ENCODE measurements around the gene MYG1. TPM values are rescaled to one million over a fixed set of nuclear protein-coding genes. Genes with fewer than 3 reads are reported as not detected.

The MYG1 gene
- total RNA-seq, 2 donors from 2014 or later: 23.4 to 49.4 TPM

DNA sequence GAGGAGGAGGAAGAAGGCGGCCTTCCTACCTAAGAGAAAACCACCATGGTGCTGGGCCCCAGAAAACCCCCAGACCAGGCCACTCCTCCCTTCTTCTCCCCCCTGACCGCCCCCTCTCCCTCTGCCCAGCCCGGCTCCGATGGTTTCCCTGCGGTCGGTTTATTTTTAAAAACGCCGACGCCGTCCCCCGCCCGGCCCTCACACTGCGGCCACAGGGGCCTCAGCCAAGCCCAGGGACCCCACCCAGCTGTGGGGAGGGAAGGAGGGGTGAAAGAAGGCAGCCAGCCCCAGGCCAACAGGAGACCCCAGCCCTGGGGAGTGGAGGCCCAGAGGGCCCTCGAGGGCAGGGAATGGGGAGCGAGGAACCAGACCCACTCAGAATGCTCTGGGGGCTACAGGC, 33.2 kb downstream of the MYG1 start:
- DNase-seq (ENCODE audit: low spot score) (no peak), ATAC-seq (ENCODE audit: insufficient number of reproducible peaks, low FRiP score, low read depth) (no peak)
- Histone ChIP-seq H3K4me1 (ENCODE audit: control insufficient read depth in 1 of 2, low read depth in 2 of 2) (no peaks in the 10 kb centered on the region), H3K9me3 (no peaks in the 10 kb centered on the region), H3K27ac (no peak overlapping the region), H3K4me3 (no peak overlapping the region), H3K36me3 (no peaks in the 10 kb centered on the region), H3K27me3 (replicated peaks; ENCODE audit: insufficient read depth) (no peaks in the 10 kb centered on the region)
- TF ChIP-seq, protein P1, sequence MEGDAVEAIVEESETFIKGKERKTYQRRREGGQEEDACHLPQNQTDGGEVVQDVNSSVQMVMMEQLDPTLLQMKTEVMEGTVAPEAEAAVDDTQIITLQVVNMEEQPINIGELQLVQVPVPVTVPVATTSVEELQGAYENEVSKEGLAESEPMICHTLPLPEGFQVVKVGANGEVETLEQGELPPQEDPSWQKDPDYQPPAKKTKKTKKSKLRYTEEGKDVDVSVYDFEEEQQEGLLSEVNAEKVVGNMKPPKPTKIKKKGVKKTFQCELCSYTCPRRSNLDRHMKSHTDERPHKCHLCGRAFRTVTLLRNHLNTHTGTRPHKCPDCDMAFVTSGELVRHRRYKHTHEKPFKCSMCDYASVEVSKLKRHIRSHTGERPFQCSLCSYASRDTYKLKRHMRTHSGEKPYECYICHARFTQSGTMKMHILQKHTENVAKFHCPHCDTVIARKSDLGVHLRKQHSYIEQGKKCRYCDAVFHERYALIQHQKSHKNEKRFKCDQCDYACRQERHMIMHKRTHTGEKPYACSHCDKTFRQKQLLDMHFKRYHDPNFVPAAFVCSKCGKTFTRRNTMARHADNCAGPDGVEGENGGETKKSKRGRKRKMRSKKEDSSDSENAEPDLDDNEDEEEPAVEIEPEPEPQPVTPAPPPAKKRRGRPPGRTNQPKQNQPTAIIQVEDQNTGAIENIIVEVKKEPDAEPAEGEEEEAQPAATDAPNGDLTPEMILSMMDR (IDR thresholded peaks at IDR 0.05): no peak

DNA sequence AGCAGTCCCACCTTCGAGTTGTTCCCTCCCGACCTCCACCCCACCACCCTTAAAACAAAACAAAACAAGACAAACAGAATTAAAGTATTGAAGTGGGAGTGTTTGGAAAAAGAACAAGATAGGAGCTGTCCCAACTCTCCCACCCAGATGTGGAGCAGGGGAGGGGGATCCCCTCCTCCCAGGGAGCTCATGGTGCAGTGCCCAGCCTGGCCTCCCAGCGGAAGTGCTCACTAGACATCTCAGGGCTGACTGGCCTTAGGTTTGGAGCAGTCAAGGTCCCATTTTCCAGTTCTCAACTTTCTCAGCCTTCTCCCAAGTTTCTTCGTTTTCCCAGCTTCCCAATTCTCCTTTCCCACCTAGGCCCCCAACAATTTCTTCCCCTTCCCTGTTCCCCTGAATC, 33.8 kb downstream of the MYG1 start:
- TF ChIP-seq, protein P1 (IDR thresholded peaks at IDR 0.05): no peak
- ATAC-seq (ENCODE audit: insufficient number of reproducible peaks, low FRiP score, low read depth) (no peak), DNase-seq (ENCODE audit: low spot score) (no peak)
- H3K4me1 ChIP-seq (ENCODE audit: control insufficient read depth in 1 of 2, low read depth in 2 of 2): no peaks in the 10 kb centered on the region
- no peaks in the 10 kb centered on the region for H3K36me3 ChIP-seq
- no peaks in the 10 kb centered on the region for H3K9me3 ChIP-seq
- no peak overlapping the region for H3K4me3 ChIP-seq
- H3K27me3 ChIP-seq (replicated peaks; ENCODE audit: insufficient read depth): no peaks in the 10 kb centered on the region
- no peak overlapping the region for H3K27ac ChIP-seq

DNA sequence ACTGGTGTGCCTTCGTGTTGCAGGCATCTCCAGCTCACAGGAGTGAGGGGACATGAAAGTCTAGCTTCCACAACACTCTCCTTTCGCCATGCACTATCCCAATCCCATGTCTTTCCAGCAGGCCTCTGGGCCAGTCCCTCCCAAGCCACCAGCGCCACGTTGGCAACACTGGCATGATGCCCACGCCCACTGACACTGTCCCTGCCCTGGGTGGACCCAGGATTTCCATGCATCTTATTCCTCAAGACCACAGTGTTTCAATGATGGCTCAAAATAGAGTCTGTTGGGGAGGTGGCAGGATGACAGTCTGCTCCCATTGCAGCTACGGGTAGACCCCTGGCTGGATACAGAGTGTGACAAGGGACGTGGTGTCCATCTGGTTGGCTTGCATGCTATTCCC, 34.4 kb downstream of the MYG1 start:
- H3K27me3 ChIP-seq (replicated peaks; ENCODE audit: insufficient read depth): no peaks in the 10 kb centered on the region
- H3K4me3 ChIP-seq: no peak overlapping the region
- no peaks in the 10 kb centered on the region for H3K9me3 ChIP-seq
- H3K36me3 ChIP-seq: no peaks in the 10 kb centered on the region
- ATAC-seq (ENCODE audit: insufficient number of reproducible peaks, low FRiP score, low read depth) (no peak), DNase-seq (ENCODE audit: low spot score) (no peak)
- H3K4me1 ChIP-seq (ENCODE audit: control insufficient read depth in 1 of 2, low read depth in 2 of 2): no peaks in the 10 kb centered on the region
- TF ChIP-seq, protein P1 (IDR thresholded peaks at IDR 0.05): no peak
- H3K27ac ChIP-seq: no peak overlapping the region

DNA sequence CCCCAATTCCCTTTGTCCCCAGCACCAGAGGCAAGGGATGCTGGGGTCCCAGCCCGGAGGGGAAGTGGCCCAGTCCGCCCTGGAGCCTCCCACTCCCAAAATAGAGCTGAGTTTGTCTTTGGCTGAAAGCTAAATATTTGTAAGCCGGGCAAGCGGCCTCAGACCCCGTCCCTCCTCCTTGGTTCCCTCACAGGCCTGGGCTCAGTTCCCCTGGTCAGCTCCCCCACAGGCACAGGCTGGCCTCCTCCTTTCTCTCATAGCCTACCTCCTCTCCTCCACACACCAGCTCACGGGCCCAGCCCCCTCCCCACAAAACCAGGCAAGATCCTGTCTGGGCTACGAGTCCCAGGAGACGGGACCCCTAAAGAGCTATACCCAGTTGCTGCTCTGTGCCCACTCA, 35.3 kb downstream of the MYG1 start:
- no peaks in the 10 kb centered on the region for H3K36me3 ChIP-seq
- TF ChIP-seq, protein P1 (IDR thresholded peaks at IDR 0.05): no peak
- H3K4me3 ChIP-seq: no peak overlapping the region
- no peaks in the 10 kb centered on the region for H3K4me1 ChIP-seq (ENCODE audit: control insufficient read depth in 1 of 2, low read depth in 2 of 2)
- H3K27me3 ChIP-seq (replicated peaks; ENCODE audit: insufficient read depth): no peaks in the 10 kb centered on the region
- DNase-seq (ENCODE audit: low spot score) (no peak), ATAC-seq (ENCODE audit: insufficient number of reproducible peaks, low FRiP score, low read depth) (no peak)
- H3K9me3 ChIP-seq: no peaks in the 10 kb centered on the region
- no peak overlapping the region for H3K27ac ChIP-seq

DNA sequence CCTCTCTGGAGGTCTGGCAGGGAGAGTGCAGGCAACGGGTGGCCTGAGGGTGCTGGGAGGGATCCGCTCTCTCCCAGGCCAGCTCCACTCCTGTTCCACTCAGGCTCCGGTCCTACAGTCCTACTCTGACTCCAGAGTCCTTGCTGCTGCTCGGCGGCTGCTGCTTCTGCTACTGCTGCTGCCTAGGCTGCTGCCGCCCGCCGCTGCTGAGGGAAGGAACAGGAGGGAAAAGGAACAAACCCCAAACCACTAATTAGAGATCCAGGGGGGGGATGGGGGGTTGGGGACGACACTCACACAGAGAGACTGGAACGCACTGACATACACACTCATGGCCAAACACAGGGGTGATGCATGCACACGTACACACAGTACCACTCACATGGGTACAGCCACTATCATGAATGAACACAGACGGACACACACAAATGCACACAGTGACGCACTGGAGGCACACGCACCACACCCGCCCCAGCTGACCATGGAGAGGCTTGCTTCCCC, 36.7 kb downstream of the MYG1 start, which contains the start of gene SP7:
Gene SP7, minus strand, starts transcription at position 174 of the 501 bp plus-strand sequence. CDS start 708 bp downstream, outside the sequence.
- no peak within 1 kb of the TSS for H3K27ac ChIP-seq
- no peaks in the 10 kb centered on the region for H3K9me3 ChIP-seq
- H3K4me1 ChIP-seq (ENCODE audit: control insufficient read depth in 1 of 2, low read depth in 2 of 2): no peaks in the 10 kb centered on the region
- no peaks in the 10 kb centered on the region for H3K27me3 ChIP-seq (replicated peaks; ENCODE audit: insufficient read depth)
- no peak for DNase-seq (ENCODE audit: low spot score)
- H3K4me3 ChIP-seq: no peak within 1 kb of the TSS
- ATAC-seq (ENCODE audit: insufficient number of reproducible peaks, low FRiP score, low read depth): no peak
- TF ChIP-seq, protein P1 (IDR thresholded peaks at IDR 0.05): no peak
- no peaks in the 10 kb centered on the region for H3K36me3 ChIP-seq

Measured in thoracic aorta (tissue), 2 donors.